Neural progenitor cell (in vitro differentiated cells): ENCODE results near the gene PCCA. TPM values are rescaled to one million over a fixed set of nuclear protein-coding genes. Genes with fewer than 3 reads are reported as not detected.
A peak's percentile ranks its signal among the peaks of the same experiment; 100 is the strongest.

Source experiments
- DNase-seq: peaks from one replicate; pipeline ENCODE4 v3.0.0-alpha.2; 2016; ENCODE audit warnings: low spot score
- H2AFZ ChIP-seq: fragments of 200-600 bp; sonication (generic); replicated peaks from 2 replicates; pipeline ENCODE4 v1.6.1; 2016; ENCODE audit warnings: antibody characterized with exemption
- H3F3A ChIP-seq: fragments of 200-600 bp; sonication (generic); 2 replicates; pipeline ENCODE4 v1.6.1; 2016; ENCODE audit warnings: antibody characterized with exemption, low read depth
- H3K27ac ChIP-seq: fragments of 200-600 bp; sonication (generic); 2 replicates; pipeline ENCODE4 v1.5.1; 2016; ENCODE audit warnings: mild to moderate bottlenecking
- H3K27me3 ChIP-seq: fragments of 200-600 bp; sonication (generic); 2 replicates; pipeline ENCODE4 v1.6.1; 2016; ENCODE audit warnings: mild to moderate bottlenecking, moderate library complexity
- H3K36me3 ChIP-seq: fragments of 200-600 bp; sonication (generic); 2 replicates; pipeline ENCODE4 v1.5.1; 2016
- H3K4me1 ChIP-seq: fragments of 200-600 bp; sonication (generic); 2 replicates; pipeline ENCODE4 v1.6.1; 2016; ENCODE audit warnings: mixed run types
- H3K4me2 ChIP-seq: fragments of 200-600 bp; sonication (generic); 2 replicates; pipeline ENCODE4 v1.6.1; 2016
- H3K4me3 ChIP-seq: fragments of 200-600 bp; sonication (generic); 2 replicates; pipeline ENCODE4 v1.5.1; 2016
- H3K79me2 ChIP-seq: fragments of 200-600 bp; sonication (generic); 2 replicates; pipeline ENCODE4 v1.6.1; 2016; ENCODE audit warnings: low read depth
- H3K9ac ChIP-seq: fragments of 200-600 bp; sonication (generic); 2 replicates; pipeline ENCODE4 v1.6.1; 2016
- H3K9me3 ChIP-seq: fragments of 200-600 bp; sonication (generic); 2 replicates; pipeline ENCODE4 v1.5.1; 2016; ENCODE audit warnings: low read depth
- H4K20me1 ChIP-seq: fragments of 200-600 bp; sonication (generic); 2 replicates; pipeline ENCODE4 v1.6.1; 2016; ENCODE audit warnings: low read depth
- H3K27ac Mint-ChIP-seq: 3 replicates; pipeline ENCODE4 v1.8.0; 2021; ENCODE audit warnings: mixed read lengths
- H3K27me3 Mint-ChIP-seq: 2 replicates; pipeline ENCODE4 v1.8.0; 2022; ENCODE audit warnings: low read depth, mild to moderate bottlenecking, inconsistent platforms, moderate library complexity, mixed read lengths; ENCODE audit not compliant: insufficient read depth
- H3K36me3 Mint-ChIP-seq: 3 replicates; pipeline ENCODE4 v1.8.0; 2021; ENCODE audit warnings: mixed read lengths
- H3K4me1 Mint-ChIP-seq: 3 replicates; pipeline ENCODE4 v1.8.0; 2021; ENCODE audit warnings: mixed read lengths
- H3K4me3 Mint-ChIP-seq: 3 replicates; pipeline ENCODE4 v1.8.0; 2021; ENCODE audit warnings: mild to moderate bottlenecking, moderate library complexity, mixed read lengths
- H3K9me3 Mint-ChIP-seq: 3 replicates; pipeline ENCODE4 v1.8.0; 2020; ENCODE audit warnings: mixed read lengths
- EZH2 ChIP-seq: fragments of 200-600 bp; sonication (generic); IDR thresholded peaks from 2 replicates; pipeline ENCODE4 v1.6.1; 2017; ENCODE audit warnings: antibody characterized with exemption, mild to moderate bottlenecking, moderate library complexity
- EZH2phosphoT487 ChIP-seq: fragments of 200-600 bp; sonication (generic); IDR thresholded peaks from 2 replicates; pipeline ENCODE4 v1.6.1; 2017; ENCODE audit warnings: antibody characterized with exemption
- total RNA-seq: library from RNA; depleted of rRNA; stranded (reverse); fragments of >200 nt; gene quantifications from 2 replicates; pipeline ENCODE4 v1.2.3, GENCODE V29; 2015; ENCODE audit warnings: low replicate concordance
- TF ChIP-seq, protein P1 (sequence below): fragments of 200-600 bp; sonication (generic); IDR thresholded peaks from 2 replicates; pipeline ENCODE4 v1.5.1; 2017; ENCODE audit warnings: antibody characterized with exemption, mild to moderate bottlenecking

The PCCA gene
- total RNA-seq, 1 donor from 2014 or later = 60.6 TPM

DNA sequence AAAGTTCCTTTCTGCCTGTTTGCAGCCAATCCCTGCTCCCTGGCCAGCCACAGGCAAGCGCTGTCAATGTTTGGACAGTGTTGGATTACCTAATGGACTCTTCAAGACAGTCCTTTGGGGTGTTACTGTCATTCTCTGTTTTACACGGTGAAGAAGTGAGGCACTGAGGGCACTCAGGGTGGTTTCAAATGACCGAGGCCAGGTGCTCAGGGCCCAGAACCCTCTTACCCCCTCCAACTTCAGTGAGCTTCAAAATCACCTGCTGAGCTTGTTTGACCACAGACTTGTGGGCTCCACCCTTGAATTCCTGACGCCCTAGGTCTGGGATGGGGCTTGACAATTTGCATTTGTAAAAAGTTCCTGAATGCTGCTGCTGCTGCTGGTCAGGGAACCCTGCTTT, 401.8 kb downstream of the PCCA start:
- H2AFZ ChIP-seq = no peak overlapping the region
- H3K4me2 ChIP-seq = peak overlapping the region; percentile 33
- TF ChIP-seq, protein P1, sequence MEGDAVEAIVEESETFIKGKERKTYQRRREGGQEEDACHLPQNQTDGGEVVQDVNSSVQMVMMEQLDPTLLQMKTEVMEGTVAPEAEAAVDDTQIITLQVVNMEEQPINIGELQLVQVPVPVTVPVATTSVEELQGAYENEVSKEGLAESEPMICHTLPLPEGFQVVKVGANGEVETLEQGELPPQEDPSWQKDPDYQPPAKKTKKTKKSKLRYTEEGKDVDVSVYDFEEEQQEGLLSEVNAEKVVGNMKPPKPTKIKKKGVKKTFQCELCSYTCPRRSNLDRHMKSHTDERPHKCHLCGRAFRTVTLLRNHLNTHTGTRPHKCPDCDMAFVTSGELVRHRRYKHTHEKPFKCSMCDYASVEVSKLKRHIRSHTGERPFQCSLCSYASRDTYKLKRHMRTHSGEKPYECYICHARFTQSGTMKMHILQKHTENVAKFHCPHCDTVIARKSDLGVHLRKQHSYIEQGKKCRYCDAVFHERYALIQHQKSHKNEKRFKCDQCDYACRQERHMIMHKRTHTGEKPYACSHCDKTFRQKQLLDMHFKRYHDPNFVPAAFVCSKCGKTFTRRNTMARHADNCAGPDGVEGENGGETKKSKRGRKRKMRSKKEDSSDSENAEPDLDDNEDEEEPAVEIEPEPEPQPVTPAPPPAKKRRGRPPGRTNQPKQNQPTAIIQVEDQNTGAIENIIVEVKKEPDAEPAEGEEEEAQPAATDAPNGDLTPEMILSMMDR = no peak
- no peak for TF ChIP-seq EZH2phosphoT487
- TF ChIP-seq EZH2 = no peak
- H3K27me3 ChIP-seq = no peaks in the 10 kb centered on the region
- H3K4me1 ChIP-seq = peaks cover 14% of the 10 kb centered on the region
- H3K9me3 Mint-ChIP-seq = peaks cover 2% of the 10 kb centered on the region
- no peak overlapping the region for H3K4me3 ChIP-seq
- peaks cover 17% of the 10 kb centered on the region for H3K36me3 Mint-ChIP-seq
- no peaks in the 10 kb centered on the region for H3K79me2 ChIP-seq
- peaks cover 18% of the 10 kb centered on the region for H3K4me1 Mint-ChIP-seq
- peaks cover 10% of the 10 kb centered on the region for H3F3A ChIP-seq
- peaks cover 2% of the 10 kb centered on the region for H3K27me3 Mint-ChIP-seq
- H3K27ac ChIP-seq = no peak overlapping the region
- peak overlapping the region; percentile 23 for H3K27ac Mint-ChIP-seq
- H4K20me1 ChIP-seq = no peaks in the 10 kb centered on the region
- no peak overlapping the region for H3K4me3 Mint-ChIP-seq
- no peaks in the 10 kb centered on the region for H3K36me3 ChIP-seq
- H3K9me3 ChIP-seq = no peaks in the 10 kb centered on the region
- no peak overlapping the region for H3K9ac ChIP-seq
- DNase-seq = peak; percentile 43

DNA sequence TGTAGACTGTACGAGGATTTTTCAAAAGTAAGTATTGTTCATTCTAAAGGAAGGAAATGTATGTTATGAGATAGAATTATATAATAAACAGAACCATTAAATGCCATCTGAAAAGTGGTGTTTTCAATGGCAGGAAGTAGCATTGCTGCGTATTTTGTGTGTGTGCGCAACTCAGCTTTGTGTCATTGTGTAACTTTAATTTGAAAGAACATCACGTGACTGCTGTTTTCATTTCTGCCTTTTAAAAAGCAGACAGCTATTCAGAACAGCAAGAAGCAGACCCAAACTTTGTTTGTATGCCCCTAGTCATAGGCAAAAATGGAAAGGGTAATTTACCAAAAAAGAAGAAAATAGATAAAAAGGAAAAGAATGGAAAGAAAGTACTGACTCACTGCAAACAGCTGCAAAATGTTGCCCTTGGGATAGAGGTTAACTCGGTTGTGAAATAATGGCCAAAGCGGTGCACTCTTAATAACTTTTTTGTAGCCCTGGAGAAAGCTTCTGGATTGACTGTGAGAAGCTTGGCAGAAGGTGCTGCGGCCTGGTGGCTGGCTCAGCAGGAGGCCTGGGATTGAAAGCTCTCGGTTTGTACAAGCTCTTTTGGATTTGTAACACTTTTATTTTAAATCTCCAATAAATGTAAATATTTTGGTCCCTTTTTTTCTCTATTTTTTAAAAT, 402.4 kb downstream of the PCCA start:
- Mint-ChIP-seq H3K27me3 (peaks cover 2% of the 10 kb centered on the region), H3K27ac (peak overlapping the region; percentile 23), H3K4me3 (no peak overlapping the region), H3K9me3 (peaks cover 2% of the 10 kb centered on the region), H3K4me1 (peaks cover 18% of the 10 kb centered on the region), H3K36me3 (peaks cover 17% of the 10 kb centered on the region)
- H3K4me2 ChIP-seq = peak overlapping the region; percentile 33
- no peak overlapping the region for H3K4me3 ChIP-seq
- H4K20me1 ChIP-seq = no peaks in the 10 kb centered on the region
- no peaks in the 10 kb centered on the region for H3K36me3 ChIP-seq
- no peaks in the 10 kb centered on the region for H3K27me3 ChIP-seq
- no peak overlapping the region for H2AFZ ChIP-seq
- no peaks in the 10 kb centered on the region for H3K9me3 ChIP-seq
- H3K4me1 ChIP-seq = peaks cover 14% of the 10 kb centered on the region
- no peaks in the 10 kb centered on the region for H3K79me2 ChIP-seq
- no peak for TF ChIP-seq EZH2
- TF ChIP-seq, protein P1 = no peak
- no peak for TF ChIP-seq EZH2phosphoT487
- peaks cover 10% of the 10 kb centered on the region for H3F3A ChIP-seq
- H3K9ac ChIP-seq = no peak overlapping the region
- no peak overlapping the region for H3K27ac ChIP-seq
- DNase-seq = no peak

DNA sequence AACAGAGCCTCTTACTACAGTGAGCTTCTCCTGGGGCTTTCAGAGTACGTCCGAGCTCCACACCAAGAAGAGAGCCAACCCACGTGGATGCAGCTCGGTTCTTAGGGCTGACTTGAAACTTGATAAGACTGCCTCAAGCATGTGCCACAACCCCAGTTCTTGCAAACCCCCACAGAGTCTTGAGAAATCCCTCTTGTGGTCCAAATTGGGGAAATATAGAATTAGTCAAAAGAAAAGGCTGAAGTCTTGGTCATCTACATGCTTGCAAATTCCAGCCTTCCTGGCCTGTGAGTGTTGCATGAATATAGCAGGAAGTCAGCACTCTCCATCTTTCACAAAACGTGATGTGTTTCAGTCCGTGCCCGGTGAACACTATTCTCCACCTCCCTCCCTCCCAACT, 404.5 kb downstream of the PCCA start:
- Histone ChIP-seq H3K27me3 (no peaks in the 10 kb centered on the region), H3K4me1 (peaks cover 14% of the 10 kb centered on the region), H4K20me1 (no peaks in the 10 kb centered on the region), H3K9me3 (no peaks in the 10 kb centered on the region), H3K4me2 (no peak overlapping the region), H3K36me3 (no peaks in the 10 kb centered on the region), H3K79me2 (no peaks in the 10 kb centered on the region), H2AFZ (no peak overlapping the region), H3K9ac (no peak overlapping the region), H3K4me3 (no peak overlapping the region), H3K27ac (no peak overlapping the region), H3F3A (peaks cover 10% of the 10 kb centered on the region)
- Mint-ChIP-seq H3K9me3 (peaks cover 2% of the 10 kb centered on the region), H3K27ac (no peak overlapping the region), H3K36me3 (peaks cover 17% of the 10 kb centered on the region), H3K4me1 (peaks cover 18% of the 10 kb centered on the region), H3K27me3 (peaks cover 2% of the 10 kb centered on the region), H3K4me3 (no peak overlapping the region)
- TF ChIP-seq, protein P1 = no peak
- TF ChIP-seq EZH2phosphoT487 (no peak), EZH2 (no peak)
- DNase-seq = no peak
